ENCODE data around the gene TBC1D9B.

TBC1D9B gene

DNA sequence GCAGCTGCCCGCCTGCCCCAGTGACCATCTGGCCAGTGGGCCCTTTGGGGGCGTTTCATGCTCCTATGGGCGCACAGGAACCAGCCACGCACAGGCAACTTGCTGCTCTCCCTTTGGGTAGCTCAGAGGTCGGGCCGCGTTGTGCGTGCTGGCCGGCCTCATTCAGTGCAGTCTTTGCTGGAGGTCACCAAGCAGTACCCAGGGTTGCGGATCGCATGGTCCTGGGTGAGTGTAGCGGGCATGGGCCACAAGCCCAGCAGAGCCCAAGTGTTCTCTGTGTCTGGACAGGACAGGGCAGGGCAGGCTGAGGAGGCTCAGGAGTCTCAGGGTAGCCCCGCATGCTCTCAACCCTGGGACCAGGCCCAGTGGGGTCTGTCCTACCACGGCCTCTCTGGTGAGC lies 39.2 kb downstream of the TBC1D9B start:
- no peak for DNase-seq

DNA sequence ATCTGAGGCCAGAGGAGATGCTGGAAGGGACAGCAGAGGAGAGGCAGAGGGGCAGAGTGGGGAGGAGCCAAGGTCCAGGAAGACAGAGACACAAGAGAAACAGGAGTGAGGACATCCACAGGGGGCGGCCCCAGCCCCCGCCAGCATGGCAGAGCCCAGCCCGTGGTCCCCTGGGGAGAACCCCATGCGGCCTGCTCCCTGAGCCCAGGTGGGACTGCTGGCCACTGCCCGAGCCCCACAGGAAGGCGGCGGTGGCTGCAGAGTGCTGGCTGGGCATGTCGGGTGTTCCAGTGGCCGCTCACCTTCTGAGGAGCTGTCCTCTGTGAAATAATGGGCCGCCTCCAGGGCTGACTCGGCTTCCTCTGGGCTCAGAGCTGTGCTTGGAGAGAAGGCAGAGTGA lies 40.2 kb downstream of the TBC1D9B start:
- no peak for DNase-seq

DNA sequence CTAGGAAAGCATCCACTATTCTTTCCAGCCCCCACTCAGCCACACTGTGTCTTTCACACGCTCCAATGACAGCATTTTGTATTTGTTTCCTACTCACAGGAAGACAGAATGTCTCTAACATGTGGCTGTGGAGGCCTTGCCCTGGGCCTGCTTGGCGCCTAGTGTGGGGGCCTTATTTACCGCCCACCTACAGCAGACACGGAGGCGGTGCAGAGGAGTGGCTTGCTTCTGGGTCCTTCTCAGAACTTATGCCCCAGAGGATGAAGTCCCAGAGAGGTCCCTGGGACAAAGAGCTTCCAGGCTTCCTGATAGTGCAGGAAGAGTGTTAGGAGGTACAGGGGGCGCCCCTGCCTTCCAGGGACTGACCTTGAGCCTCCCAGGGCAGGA lies 40.6 kb downstream of the TBC1D9B start:
- DNase-seq: no peak

DNA sequence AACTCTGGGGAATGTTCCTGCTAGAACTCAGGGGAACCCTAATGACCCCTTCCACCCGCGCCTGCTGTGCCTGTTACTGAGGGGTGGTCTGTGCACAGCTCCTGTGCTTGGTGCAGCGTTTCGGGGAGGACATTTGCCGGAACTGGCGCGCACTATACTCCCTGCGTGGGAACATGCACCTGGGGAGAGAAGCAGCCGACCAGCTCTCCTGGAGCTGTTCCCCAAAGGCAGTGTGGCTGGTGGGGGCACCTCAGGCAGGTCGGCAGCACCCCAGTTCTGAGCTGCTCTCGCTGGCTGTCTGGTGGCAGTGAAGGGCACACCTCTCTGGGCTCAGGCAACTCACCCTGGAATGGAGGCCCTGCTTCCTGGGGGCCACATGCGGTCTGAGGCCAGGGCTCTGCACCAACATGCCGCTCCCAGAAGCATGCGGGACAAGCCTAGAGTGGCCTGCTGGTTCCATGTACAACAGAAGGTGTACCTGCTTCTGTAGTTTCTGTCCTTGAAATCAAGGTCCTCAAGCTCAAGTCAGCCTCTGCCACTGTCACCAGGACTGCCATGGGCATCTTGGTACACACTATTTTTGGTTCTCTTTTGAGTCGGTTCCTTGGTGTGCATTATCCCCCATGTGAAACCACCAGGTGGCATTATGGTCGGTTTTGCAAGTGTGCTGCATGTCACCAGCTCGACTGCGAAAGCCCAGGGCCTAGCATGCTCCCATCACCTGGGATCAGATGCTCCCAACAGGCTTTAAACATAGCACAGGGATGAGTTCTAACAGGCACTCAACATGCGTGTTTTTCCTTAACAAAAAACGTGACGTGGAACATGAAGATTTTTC lies 41.2 kb downstream of the TBC1D9B start:
- no peak for DNase-seq

DNA sequence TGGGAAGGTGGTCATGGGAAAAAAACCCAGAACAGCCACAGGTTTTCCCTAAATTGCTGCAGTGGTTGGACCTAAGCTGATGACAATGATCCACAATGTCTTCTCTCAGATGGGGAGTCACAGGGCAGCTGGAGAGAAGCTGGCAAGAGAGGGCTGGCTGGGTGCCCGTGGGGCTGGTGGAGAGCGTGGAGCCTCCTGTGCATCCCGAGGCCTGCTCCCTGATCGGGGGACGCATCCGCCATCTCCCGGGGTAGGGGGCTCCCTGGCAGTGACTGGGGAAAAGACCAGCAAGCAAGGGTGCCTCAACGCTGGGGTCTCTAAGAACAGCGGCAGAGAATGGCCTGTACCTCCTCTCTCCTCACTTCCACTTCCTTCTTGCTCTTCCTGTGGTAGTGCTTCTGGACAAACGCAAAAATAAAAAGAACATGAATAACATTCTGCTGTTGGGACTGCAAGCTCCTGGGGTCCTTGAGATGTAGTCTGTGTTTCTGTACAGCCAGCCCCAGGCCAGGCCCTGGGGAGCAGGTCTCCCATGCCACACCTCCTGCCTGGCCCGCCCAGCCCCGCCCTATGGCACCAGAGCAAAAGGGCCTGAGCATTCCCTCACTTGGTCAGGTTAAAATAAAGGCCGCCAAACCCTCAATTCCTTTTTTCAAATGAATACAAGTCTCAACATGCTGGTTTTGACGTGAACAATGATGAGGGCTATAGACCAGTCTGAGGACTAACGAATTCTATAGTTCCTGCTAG lies 42.0 kb downstream of the TBC1D9B start:
- DNase-seq: no peak

DNA sequence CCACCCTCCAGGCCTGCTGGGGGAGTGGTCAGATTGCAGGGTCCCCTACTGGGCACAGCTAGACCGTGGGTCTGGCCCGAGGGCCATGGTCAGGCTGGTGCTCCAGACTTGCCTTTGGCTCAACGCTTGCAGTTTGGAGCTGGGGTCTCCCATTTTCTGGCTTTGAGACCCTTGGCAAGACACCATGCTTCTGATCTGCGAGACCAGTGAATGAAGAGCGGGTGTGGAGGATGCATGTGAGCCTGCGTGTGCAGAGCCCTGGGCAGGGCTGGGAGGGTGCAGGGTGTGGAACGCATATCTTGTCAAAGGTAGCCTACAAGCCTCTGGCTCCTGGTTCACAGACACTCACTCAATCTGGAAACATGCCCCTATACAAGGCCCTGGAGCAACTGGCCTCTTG lies 43.0 kb downstream of the TBC1D9B start:
- no peak for DNase-seq

DNA sequence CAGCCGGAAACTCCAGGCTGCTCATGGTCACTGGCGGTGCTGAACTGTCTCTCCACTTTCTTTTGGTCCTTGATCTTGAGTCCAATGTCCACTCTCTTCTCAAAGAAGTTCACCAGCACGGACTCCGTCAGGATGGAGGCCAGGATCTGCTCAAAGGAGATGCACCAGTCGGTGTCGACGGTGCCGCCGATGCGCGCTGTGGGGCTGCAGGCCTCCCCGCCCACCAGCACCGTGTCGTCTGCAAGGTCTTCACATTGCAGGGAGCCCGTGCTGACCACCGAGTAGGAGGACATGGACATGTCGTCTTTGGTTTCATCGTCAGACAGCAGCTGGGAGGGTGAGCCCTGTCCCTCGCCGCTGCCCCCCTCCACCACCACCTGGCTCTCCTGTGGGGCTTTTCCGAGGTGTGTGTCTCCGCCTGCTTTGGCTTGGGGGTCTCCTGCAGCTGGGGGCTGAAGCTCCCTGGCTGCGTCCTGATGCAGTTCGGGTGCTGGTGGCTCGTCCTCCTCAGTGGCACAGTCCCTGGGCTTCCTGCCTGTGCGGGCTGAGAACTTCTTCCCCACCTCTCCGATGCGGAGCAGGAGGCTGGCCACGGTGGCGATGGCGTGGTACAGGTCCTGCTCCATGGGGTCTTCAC lies 44.1 kb downstream of the TBC1D9B start:
- no peak for DNase-seq

DNA sequence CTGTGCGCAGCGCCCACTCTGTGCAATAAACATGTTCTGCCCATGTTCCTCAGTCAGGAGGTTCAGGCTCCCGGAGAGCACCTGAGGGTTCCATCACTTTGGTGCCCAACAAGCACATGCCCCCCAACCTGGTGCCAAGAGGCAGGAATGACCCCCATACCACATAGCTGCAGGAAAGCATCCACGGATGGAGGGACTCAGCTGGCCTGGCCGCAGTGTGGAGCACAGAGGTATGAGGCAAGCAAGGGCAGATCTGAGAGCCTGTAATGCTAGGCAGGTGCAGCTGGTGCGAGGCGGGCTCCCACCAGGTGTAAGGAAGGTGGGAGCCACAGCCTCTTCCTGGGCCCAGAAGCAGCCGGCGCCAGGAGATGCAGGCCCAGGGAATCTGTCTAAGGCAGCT lies 44.8 kb downstream of the TBC1D9B start:
- DNase-seq: no peak

DNA sequence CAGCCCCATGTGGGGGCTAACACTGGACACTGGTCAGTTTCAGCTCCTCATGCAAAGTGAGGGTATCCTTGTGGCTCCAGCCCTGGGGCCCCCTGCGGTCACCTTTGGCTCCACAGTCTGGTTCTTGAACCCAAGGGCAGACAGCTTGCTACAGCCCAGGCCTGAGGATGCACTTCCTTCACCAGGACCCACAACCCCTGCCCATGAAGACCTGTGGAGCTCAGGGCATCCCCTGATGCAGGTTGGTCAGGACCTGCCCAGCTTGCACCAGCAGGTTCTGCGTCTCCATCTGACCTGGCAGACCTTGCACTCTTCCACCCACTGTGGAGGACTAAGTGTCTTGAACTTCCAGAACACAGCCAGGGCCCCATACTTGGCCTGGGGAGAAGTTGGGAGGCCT lies 45.4 kb downstream of the TBC1D9B start:
- no peak for DNase-seq

DNA sequence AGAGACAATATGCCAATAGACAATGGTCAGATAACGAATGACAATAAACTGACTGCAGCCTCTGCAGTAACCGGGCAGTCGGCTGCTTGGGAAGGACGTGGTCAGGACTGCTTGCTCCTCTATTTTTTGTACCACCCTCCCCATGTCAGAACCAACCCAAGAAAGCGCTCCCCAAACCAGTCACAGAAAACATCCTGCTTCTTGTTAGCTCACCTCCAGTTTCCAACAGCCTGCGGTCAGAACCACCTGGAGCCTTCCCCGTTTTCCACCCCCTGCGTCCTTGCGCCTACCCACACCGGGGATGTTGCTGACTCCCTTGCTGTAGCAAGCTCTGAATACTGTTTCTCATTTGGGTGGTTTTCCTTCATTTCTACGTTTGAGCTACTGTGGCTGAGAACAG lies 47.4 kb downstream of the TBC1D9B start:
- DNase-seq: no peak

DNA sequence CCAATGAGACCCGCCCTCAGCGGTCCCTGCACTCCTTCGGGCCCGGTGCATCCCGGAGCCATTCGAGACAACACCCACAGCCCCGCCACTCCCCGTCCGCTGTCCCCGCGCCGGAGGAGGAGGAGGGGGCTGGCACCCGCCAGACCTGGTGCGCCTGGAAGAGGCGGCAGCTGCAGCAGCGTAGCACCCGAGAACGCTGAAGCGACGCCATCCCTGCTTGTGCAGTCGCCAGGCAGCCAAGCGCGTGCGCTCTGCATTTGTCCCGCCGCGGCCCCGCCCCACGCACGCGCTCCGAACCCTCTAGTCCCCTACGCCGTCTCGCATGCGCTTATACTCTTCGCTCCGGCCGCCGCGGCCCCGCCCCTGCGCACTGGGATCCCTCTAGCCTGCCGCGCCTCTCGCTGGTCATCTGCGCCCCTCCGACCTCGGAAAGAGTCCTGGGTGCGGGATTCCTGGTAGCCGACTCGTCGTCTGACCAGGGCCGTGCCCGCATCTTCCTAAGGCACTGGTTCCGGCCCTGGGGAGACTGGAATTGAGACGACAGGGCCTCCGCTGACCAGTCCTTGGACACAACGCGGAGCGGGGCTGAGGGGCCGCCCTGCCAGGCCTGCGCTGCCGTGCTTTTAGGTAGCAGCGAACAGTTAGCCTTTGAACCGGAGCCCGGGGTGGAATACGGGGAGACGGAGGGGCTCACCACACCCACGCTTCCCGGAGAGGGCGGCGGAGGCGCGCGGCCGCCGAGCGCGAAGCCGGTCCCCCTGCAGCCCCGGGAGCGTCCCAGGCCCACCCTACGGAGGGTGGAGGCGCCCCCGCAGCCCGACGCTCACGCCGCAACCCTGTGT lies 48.9 kb downstream of the TBC1D9B start, which contains the start of gene MRNIP:
Gene MRNIP, minus strand, starts transcription at position 232 of the 842 bp plus-strand sequence. Its CDS starts 21 bp downstream, at position 211.
- DNase-seq: peak; percentile 81

DNA sequence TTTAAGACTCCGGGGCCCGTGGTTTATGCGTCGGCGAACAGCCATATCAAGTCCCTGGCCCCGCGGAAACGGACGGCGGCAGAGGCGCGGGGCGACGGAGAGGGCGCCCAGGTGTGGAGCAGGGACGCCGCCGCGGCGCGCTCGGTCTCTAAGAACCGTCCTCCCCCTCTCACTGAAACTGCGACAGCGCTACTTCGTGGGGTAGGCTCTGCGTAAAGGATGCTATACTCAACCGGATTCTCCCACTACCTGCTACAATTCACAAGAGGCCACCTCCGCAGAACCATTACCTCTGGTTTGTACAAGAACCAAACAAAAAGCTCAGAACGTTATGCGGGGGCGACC lies 49.5 kb downstream of the TBC1D9B start:
- DNase-seq: no peak

DNA sequence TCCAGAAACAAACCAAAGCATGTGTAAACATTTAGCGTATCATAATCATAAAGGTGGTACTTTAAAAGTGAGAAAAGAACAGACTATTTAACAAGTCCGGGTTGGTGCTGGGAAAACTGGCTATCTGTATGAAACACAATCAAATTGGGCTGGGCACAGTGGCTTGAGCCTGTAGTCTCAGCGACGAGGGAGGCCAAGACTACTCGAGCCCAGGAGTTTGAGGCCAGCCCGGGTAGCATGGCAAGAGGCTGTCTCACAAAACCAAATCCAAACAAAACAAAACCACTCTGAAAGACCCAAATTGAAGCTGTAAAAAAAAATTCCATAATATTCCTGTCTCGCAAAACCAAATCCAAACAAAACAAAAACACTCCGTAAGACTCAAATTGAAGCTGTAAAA lies 53.3 kb downstream of the TBC1D9B start:
- no peak for DNase-seq

DNA sequence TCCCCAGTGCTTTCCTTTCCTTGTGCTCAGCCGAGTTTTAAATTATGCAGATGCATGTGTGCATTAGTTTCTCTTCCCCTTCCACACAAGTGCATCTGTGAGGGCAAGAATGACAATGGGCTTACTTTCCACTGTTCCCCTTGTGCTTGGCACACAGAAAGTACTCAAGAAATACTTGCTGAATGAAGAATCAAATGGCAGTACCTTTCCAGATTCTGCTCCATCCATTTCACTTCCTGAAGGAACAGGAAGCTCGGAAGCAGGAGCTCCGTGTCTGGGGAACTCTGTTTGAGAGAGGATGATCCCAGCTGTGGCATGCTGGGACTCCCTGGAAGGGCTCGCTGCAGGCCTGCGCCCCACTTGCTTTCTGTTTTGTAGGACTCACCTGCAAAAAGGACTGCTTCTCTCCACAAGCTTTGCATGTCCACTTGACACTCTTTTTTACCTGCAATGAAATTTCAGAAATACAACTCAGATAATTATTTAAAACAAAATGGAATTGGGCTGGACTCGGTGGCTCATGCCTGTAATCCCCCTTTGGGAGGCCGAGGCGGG lies 54.6 kb downstream of the TBC1D9B start:
- no peak for DNase-seq

DNA sequence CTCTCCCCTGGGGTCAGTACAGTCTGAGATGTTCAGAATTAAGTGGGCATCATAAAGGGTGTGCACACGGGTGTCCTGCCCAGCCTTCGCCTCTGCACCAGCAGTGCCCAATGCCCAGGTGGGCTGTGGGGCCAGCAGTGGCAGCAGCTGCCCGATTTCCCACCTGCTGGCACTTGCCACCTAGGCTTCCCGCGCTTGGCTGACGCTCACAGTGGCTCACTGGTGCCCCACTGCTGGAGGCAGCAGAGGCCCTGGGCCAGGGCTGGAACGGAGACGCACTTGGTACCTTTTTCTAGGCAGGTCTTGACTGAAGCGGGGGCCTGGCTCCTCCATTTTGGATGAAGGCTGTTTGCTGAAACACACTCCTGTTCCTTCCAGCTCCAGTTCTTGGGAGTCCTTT lies 66.1 kb downstream of the TBC1D9B start:
- no peak for DNase-seq

DNA sequence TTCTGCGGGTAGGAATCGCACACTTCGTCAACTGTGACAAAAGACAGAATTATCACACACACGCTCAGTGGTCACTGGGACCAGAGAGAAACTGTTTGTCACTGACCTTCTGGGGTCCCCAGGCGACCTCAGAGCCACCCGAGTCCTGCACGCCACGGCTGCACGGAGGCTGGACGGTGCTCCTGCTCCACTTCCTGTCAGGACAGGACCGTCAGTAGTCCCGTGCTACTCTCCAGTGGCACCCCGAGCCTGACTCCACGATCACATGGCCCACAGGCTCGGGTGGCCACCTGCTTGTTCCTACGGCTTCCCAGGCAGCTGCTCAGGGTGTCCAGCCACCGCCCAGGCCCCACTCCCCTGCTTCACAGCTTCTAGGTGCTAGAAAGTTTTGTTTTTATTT lies 66.9 kb downstream of the TBC1D9B start:
- no peak for DNase-seq

DNA sequence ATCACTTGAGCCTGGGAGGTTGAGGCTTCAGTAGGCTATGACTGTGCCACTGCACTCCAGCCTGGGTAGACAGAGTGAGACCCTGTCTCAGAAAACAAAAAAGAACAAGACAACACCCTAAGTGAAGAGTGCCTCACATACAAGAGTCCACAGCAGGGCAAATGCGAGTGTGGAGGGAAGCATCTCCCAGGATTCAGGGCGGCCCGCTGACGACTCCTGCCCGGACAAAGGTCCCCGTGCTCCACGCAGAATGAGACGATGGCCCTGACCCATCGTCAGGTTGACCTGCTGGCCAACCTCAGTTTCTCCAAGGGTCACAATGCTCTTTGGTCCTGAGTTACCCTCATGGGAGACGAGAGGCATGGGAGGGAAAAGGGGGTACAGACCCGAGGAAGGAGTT lies 67.4 kb downstream of the TBC1D9B start:
- no peak for DNase-seq

DNA sequence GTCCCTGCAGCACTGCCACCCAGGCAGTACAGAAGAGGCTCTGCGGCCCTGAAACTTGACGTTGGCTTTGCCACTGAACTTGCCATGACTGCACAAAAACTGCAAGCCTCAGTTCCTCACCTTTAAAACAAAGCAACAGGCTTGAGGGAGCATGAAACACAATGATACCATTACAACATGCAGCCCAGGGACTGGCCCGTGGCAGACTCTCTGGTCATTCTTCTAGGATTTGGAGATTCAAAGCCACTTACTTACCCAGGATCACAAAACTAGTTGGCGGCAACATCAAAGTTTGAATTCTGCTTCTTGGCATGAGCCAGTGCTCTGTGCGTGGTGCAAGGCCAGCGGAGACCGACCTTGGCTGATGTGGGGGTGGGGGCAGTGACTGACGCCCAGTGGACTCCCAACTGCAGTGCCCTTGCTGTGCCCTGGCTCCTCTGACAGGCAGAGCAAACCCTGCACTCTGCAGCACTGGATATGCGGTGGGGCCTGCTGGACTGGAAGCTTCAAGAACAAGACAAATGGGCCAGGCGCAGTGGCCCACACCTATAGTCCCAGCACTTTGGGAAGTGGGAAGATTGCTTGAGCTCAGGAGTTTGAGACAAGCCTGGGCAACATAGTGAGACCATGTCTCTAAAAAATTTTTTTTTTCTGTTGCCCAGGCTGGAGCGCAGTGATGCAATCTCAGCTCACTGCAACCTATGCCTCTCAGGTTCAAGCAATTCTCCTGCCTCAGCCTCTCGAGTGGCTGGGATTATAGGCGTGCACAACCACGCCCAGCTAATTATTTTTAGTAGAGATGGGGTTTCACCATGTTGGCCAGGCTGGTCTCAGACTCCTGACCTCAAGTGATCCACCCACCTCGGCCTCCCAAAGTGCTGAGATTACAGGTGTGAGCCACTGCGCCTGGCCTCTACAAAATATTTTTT lies 68.1 kb downstream of the TBC1D9B start:
- no peak for DNase-seq

DNA sequence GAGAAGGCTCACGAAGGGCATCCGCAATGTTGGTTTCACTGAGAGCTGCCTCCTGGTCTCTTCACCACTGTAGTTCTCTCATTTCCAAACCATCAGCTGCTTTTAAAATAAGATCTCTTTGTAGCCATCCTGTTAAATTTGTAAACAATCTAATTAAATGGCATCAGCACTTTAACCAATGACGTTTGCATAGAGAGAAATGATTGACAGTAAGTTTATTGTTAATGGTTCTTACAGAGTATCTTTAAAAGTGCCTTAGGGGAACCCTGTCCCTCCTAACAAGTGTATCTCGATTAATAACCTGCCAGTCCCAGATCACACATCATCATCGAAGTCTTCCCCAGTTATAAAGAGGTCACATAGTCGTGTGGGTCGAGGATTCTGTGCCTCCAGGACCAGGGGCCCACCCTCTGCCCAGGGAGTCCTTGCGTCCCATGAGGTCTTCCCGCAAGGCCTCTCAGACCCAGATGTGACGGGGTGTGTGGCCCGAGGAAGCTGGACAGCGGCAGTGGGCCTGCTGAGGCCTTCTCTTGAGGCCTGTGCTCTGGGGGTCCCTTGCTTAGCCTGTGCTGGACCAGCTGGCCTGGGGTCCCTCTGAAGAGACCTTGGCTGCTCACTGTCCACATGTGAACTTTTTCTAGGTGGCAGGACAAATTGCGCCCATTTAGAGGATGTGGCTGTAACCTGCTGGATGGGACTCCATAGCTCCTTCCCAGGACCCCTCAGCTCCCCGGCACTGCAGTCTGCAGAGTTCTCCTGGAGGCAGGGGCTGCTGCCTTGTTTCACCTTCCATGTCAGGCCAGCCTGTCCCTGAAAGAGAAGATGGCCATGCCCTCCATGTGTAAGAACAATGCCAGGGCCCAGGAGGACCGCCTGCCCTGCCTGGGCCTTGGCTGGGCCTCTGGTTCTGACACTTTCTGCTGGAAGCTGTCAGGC lies 70.4 kb downstream of the TBC1D9B start:
- DNase-seq: no peak

All from NCI-H446 treated with DMSO at 0.1 percent for 48 hours (cell line).